NK-92 (cell line): ENCODE data around the gene SLC9C2.
"Not testable (repeated sequence)": the region's sequence is repeated elsewhere in the genome, so short reads cannot be mapped to it uniquely, and the experiment has no call there.

Experiments
- DNase-seq: peaks from one replicate; lab custom pipeline; 2025; ENCODE audit not compliant: unreplicated experiment; lab: John Stamatoyannopoulos, UW

Gene SLC9C2

GRCh38 chr1:173581383-173582079 lies 21.3 kb downstream of the SLC9C2 start:
- DNase-seq, result no peak

DNA sequence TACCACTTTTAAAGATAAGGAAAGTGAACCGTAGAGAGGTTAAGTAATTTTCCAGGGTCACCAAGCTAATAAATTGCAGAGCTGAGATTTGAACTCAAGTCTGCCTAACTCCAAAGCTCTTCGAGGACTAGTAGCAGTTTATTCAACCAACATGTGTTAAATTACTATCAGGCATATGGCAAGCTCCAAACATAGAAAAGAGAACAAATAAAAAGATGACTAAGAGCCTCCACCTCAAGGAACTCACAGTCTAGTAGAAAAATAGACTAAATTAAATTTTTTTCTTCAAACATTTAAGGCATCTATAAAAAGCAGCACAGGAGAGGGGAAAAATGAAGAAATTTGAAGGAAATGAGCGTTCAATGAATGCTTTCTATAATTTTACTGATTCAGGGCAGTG lies 22.2 kb downstream of the SLC9C2 start:
- no peak for DNase-seq

- no peak for DNase-seq
Measured at GRCh38 chr1:173580071-173580470, 22.8 kb downstream of the SLC9C2 start.

GRCh38 chr1:173573596-173573995 lies 29.3 kb downstream of the SLC9C2 start:
- DNase-seq, result no peak

GRCh38 chr1:173572201-173572873 lies 30.5 kb downstream of the SLC9C2 start:
- no peak for DNase-seq

- DNase-seq, result no peak
Measured at GRCh38 chr1:173570370-173571007, 32.4 kb downstream of the SLC9C2 start.

DNA sequence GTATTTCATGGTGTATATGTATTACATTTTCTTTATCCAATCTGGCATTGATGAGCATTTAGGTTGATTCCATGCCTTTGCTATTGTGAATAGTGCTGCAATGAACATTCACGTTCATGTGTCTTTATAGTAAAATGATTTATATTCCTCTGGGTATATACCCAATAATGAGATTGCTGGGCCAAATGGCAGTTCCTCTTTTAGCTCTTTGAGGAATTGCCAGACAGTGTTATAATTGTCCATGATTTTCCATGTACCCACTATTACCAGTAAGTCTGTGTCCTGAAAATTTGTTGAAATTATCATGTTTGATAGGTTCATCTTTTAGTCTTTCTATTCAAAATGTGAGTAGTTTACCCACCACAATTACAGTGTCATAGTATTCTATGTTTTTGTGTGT lies 34.4 kb downstream of the SLC9C2 start:
- no peak for DNase-seq

DNA sequence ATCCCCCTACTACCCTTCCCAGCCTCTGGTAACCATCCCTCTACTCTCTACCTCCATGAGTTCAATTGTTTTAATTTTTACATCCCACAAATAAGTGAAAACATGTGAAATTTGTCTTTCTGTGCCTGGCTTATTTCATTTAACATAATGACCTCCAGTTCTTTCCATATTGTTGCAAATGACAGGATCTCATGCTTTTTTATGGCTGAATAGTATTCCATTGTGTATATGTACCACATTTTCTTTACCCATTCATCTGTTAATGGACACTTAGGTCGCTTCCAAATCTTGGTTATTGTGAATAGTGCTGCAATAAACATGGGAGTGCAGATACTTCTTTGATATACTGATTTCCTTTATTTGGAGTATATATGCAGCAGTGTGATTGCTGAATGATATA lies 39.0 kb downstream of the SLC9C2 start:
- DNase-seq, result not testable (repeated sequence)

GRCh38 chr1:173562813-173563212 lies 40.1 kb downstream of the SLC9C2 start:
- DNase-seq, result no peak

GRCh38 chr1:173561263-173561662 lies 41.6 kb downstream of the SLC9C2 start:
- DNase-seq, result no peak

GRCh38 chr1:173560285-173560880 lies 42.5 kb downstream of the SLC9C2 start:
- no peak for DNase-seq

- no peak for DNase-seq
Measured at GRCh38 chr1:173555651-173556305, 47.1 kb downstream of the SLC9C2 start.

DNA sequence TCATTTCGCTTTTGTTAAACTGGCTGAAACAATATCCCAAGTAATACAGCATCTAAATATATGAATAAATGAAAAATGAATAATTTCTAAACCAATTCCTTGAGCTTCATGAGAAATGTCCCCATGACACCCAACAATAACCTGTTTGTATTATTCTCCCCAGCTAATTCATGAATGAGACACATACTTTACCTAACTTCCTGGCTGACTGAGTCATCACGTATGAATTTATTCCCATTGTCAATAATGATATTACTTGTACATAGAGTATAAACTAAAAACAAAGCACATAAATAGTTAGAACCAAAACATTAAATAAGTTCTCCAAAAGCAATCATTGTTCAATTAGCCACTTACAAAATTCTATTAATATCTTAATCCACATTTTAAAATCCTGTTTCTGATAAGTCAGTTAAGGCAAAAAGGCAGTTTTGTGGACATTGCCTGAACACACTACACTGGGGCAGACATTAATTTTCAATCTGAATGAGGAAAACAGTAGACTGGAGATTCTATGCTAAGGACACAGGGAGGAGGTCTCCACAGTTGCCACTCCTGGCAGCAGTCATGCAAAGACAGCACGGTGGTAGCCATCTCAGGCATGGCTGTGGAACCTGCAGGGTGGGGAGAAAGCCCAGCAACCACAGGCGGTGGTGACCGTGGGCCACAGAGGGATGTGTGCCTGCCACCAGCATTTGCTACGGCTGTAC lies 48.2 kb downstream of the SLC9C2 start:
- DNase-seq, result no peak

GRCh38 chr1:173554089-173554488 lies 48.8 kb downstream of the SLC9C2 start:
- DNase-seq, result no peak

DNA sequence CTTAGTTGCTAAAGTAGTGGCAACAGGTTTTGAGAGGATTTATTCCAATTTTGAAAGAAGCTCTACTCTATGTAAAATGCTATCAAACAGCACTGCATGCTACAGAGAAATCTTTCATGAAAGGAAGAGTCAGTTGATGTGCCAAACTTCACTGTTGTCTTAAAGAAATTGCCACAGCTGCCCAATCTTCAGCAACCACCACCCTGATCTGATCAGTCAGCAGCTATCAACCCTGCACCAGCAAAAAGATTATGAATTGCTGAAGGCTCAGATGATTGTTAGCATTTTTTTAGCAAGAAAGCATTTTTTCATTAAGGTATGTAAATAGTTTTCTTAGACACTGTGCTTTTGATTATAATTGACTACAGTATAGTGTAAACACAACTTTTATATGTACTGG lies 49.6 kb downstream of the SLC9C2 start:
- DNase-seq, result no peak

GRCh38 chr1:173551699-173552098 lies 51.2 kb downstream of the SLC9C2 start:
- DNase-seq, result no peak

DNA sequence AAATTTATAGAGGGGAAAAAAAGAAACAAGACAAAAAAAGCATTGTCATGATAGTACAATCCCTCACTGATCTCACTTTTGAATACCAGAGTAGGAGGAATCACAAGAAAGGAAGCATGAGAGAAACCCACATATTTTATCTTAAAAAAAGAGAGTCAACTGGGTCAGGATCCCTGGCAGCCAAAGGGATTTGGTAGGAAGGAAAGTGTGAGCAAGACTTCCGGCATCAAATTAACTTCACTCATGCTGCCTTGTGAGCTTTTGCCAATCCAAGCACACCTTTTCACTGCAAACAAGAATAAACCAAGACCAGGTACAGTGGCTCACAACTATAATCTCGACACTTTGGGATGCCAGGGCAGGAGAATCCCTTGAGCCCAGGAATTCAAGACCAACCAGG lies 53.1 kb downstream of the SLC9C2 start:
- no peak for DNase-seq

DNA sequence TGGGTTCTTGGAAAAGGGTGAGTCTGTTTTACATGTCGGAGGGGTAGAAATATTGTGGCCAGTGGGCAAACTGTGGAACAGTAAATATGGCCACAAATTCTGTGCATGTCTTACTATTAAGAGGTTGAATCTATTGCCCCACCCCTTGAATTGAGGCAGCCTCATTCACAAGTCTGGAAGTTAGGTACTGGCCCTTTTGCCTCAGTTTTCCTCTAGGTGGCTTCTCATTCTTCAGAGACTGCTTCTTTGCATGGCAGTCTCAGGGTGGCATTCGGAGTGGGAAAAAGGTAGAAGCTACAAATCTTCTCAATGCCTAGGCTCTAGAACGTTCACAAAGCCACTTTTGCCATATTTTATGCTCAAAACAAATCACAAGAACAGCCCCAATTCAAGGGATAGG lies 57.2 kb downstream of the SLC9C2 start:
- DNase-seq, result no peak

DNA sequence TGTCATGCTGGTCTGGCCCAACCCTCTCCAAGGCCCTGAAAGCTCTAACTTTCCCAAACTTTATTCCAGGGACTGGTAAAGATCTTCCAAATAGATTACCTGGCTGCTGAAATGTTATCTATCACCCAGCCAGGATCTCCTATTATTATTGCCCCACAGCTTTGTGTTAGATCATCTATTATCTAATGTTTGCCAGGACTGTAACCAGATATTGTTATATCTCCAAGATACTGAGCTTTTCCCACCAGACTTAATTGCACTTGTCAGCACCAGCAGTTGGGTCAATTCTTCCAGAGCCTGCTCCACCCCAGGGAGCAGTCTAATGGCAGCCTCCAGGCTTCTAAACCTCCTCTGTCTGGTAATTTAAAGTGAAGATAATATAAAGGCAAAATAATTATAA lies 66.6 kb downstream of the SLC9C2 start:
- no peak for DNase-seq

DNA sequence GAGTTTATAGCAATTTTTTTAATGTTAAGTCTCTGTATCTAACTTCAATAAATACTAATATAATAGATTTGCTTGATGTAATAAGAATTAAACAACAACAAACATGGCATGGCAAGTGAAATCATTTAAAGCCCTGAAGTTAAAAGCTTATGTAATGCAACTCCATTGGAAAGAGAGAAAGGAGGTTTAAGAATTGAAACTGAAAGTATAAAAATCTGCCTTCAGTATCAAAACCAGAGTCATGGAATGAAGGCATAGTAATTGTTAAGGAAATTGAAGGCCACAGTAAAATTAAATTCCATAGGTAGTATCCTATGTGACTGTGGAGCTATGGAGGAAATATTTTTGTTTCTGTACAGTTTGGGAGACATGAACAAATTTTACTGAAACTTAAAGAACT lies 70.6 kb downstream of the SLC9C2 start:
- DNase-seq, result no peak
